Measurements from ENCODE around the gene UFD1.
"Not testable (repeated sequence)": the region's sequence is repeated elsewhere in the genome, so short reads cannot be mapped to it uniquely, and the experiment has no call there.

UFD1 gene

GRCh38 chr22:19450363-19451175, 28.4 kb downstream of the UFD1 start:
- DNase-seq (ENCODE audit: low read depth in 2 of 2, low spot score in 1 of 2): no peak

GRCh38 chr22:19449422-19449767, 29.6 kb downstream of the UFD1 start:
- no peak for DNase-seq (ENCODE audit: low read depth in 2 of 2, low spot score in 1 of 2)

DNA sequence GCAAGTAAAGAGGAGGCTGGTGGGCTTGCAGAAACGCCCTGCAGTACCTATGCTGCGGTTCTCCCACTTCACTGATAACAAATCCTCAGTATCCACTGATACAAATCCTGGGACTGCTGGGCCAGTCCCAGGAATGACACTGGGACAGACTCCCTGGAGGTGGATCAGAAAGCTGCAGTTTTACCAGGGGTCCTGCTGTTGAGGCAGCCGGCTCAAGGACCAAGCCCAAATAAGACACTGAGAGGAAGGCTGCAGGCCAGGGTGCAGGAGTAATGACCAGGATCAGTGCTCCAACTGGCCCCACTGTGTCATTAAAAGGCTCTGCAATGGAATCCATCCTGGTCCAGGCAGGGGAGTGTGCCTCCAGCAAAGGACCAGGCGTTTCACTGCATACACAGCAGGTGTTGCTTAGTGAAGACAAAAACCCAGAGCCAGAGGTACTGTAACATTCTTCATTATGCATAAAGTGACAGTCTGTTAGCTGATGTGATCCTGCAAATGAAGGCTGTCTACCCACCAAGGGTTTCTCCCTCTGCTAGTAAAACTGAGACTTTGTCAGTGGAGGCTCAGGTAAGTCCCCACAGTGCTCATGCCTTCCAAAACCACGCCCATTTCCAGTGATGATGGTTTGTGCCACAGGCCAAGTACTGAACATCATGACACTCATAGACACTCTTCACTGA, 30.1 kb downstream of the UFD1 start:
- no peak for DNase-seq (ENCODE audit: low read depth in 2 of 2, low spot score in 1 of 2)

- DNase-seq (ENCODE audit: low read depth in 2 of 2, low spot score in 1 of 2): no peak
These were observed 30.9 kb downstream of the UFD1 start for GRCh38 chr22:19448076-19448607.

- DNase-seq (ENCODE audit: low read depth in 2 of 2, low spot score in 1 of 2): peak; percentile 66 to 74
These were observed 31.5 kb downstream of the UFD1 start, which contains the start of gene C22orf39 for GRCh38 chr22:19447330-19448075. Gene C22orf39, minus strand, starts transcription at chr22:19447711. Its CDS starts 23 bp downstream, at chr22:19447688.

DNA sequence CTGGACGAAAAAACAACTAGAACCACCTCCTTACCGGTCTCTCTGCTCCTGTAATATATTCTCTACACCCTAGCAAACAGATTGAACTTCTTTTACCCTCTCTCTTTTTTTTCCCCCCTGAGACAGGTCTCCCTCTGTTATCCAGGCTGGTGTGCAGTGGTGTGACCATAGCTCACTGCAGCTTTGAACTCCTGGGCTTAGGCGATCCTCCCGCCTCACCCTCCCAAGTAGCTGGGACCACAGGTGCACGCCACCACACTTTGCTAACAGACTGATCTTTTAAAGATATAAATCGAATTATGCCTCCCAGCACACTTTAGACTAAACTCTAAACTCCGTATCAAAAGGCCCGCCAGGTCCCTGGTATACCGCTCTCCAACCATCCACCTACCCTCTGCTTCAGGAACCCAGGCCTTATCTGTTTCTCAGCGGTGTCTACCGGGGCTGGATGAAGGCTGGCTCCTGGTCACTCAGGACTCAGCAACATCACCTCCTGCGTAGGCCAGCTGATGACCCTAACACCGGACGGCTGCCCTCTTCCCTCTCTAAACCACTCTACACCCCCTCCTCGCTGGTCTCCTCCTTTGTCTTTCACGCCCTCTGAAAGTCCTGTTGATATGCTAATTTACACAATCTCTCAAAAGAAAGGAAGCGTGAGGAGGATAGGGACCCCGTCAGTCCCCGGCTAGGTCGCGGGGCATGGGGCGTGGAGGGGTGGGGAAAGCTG, 32.2 kb downstream of the UFD1 start:
- DNase-seq (ENCODE audit: low read depth in 2 of 2, low spot score in 1 of 2): no peak

DNA sequence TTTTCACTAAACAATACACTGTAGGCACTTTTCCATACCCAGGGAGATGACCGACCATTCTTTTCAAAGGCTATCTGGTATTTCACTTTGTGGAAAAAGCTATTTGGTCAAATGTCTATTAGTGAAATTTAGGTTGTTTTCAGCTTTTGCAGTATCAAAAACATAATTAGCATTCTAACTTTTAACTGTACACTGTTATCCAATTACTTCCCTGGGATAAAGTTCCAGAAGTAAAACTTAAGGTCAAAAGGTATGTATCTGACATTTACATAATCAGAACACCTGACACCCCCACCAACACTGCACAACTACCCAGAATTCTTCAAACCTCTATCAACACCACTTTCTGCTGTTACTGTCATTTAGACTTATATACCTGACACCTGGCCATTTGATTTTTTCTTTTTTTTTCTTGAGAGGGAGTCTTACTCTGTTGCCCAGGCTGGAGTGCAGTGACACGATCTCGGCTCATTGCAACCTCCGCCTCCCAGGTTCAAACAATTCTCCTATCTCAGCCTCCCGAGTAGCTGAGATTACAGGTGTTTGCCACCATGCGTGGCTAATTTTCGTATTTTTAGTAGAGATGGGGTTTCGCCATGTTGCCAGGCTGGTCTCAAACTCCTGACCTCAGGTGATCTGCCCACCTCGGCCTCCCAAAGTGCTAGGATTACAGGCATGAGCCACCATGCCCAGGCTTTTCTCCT, 33.6 kb downstream of the UFD1 start:
- DNase-seq (ENCODE audit: low read depth in 2 of 2, low spot score in 1 of 2): not testable (repeated sequence)

DNA sequence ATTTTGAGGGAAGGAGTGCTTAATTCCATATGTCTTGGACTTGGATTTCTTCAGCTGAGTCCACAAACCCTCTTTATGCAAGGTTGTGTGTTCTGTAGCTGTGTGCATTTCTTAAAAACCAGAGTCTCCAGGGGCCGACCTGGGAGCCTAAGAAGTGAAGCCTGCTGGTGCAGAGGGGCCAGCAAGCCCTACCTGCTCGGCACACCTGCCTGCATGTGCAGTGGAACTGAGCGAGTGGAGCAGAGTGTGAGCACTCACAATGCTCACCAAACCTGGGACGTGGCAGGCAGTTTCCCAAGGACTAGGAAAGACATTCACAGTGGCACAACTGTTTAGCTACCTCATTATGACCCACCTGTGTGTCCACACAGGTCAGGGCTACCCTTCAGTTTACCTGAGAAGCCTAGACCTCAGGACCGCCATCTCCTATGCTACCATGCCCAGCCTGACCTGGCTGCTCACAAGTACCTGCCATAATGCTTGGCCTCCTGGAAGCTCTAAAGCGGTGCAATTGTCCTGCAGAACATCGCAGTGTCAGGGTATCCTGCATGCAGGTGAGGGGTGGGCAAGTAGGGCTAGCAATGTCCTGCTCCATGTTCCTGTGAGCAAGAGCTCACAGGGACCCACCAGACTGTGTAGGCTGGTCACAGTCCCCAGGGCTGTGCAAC, 35.3 kb downstream of the UFD1 start:
- no peak for DNase-seq (ENCODE audit: low read depth in 2 of 2, low spot score in 1 of 2)

GRCh38 chr22:19442166-19442565, 36.8 kb downstream of the UFD1 start:
- no peak for DNase-seq (ENCODE audit: low read depth in 2 of 2, low spot score in 1 of 2)

DNA sequence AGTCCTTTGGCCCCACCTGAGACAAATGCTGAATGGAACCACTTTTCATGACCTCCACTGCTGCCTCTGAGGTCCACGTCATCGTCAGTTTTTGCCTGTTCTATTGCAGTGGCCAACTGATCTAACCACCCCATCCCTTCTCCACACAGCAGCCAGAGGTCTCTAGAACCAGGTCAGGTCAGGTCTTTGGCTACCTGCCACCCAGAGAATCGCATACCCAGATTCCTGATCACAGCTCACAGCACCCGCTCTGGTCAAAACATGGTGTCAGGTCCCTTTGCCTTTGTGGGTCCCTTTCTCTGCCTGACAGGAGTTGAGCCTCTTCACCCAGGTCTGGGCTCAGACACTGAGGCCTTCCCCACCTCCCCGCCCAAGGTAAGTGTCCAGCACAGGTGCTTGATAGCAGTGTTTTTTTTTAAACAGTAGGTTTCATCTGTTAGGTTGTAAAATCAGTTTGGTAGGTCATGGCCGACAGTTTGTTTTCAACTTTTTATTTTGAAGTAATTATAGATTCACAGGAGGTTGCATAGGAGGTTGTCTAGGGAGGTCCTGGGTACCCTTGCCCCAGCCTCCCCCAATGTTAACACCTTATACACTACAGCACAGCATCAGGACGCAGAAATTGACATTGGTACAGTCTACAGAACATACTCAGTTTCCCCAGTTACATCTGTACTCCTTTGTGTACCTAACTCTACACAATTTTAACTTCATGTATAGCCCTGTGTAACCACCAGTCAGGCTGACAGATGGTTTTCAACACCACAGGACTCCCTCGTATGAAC, 38.4 kb downstream of the UFD1 start:
- DNase-seq (ENCODE audit: low read depth in 2 of 2, low spot score in 1 of 2): no peak

GRCh38 chr22:19438298-19438697, 40.7 kb downstream of the UFD1 start:
- no peak for DNase-seq (ENCODE audit: low read depth in 2 of 2, low spot score in 1 of 2)

- DNase-seq (ENCODE audit: low read depth in 2 of 2, low spot score in 1 of 2): not testable (repeated sequence)
These were observed 42.4 kb downstream of the UFD1 start for GRCh38 chr22:19436444-19437161.

GRCh38 chr22:19434829-19435580, 44.0 kb downstream of the UFD1 start:
- no peak for DNase-seq (ENCODE audit: low read depth in 2 of 2, low spot score in 1 of 2)

- no peak for DNase-seq (ENCODE audit: low read depth in 2 of 2, low spot score in 1 of 2)
These were observed 44.6 kb downstream of the UFD1 start for GRCh38 chr22:19434401-19434800.

DNA sequence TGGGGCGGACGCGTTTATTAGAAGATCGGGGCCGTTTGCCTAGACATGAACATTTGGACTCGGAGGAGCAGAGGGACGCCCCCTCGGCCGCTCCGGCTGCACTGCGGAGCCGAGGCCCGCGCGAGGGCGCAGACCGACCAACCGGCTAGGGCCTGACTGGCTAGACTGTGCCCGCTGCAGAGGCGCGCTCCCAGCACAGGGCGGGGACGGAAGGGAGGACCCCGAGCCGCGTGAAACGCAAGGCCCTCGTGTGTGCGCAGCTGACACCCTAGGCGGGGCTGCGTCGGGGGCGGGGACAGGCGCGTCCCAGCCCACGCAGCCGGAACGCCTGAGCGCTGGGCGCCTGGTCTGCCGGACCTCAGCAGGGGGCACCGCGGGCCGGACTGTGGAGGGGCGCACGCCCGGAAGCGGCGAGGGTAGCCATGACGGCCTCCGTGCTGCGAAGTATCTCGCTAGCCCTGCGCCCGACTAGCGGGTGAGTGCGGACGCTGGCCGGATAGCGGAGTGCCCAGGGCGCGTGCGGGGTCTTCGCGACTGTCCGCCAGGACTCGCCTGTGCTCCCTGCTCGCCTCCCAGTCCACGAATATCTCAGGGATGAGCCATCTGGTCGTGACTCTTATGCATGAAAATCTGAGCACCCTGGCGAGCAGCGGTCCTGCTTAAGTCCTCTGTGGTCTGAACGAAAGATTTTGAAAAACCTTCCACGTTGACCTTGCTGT, 46.7 kb downstream of the UFD1 start, which contains the start of gene MRPL40:
MRPL40 (plus strand) TSS at position 413 of the 719 bp plus-strand sequence; CDS start at position 423, 10 bp downstream.
- DNase-seq (ENCODE audit: low read depth in 2 of 2, low spot score in 1 of 2): peak; percentile 65 to 84

- peak; percentile 74 to 79 for DNase-seq (ENCODE audit: low read depth in 2 of 2, low spot score in 1 of 2)
These were observed 47.3 kb downstream of the UFD1 start, which contains the start of gene HIRA for GRCh38 chr22:19431649-19432132. Gene HIRA, minus strand, starts transcription at chr22:19431733. Its CDS starts 257 bp downstream, at chr22:19431476.

Measured in stimulated activated CD8-positive, alpha-beta memory T cell treated with anti-CD3 and anti-CD28 coated beads, Interleukin-4, amount 100 ng/mL, for 4 hours (primary cell).